ENCODE results near the gene HOXA9.

- no peak for TF ChIP-seq CTCF (IDR thresholded peaks at IDR 0.05; ENCODE audit: insufficient read depth, low read depth, low read length)
- TF ChIP-seq EZH2 (IDR thresholded peaks at IDR 0.05; ENCODE audit: insufficient read depth, low read length), result no peak
Observed at GRCh38 chr7:27121684-27122076, 43.7 kb downstream of the HOXA9 start.

Data from astrocyte (in vitro differentiated cells and primary cell).